PC-3 (cell line): ENCODE data around the gene NRL.

Experiments
- CTCF ChIP-seq: fragments of 300-600 bp; sonication (generic); conservative IDR thresholded peaks from 2 replicates; pipeline ENCODE4 v1.5.1; 2017; ENCODE audit warnings: antibody characterized with exemption, low read depth, mild to moderate bottlenecking, low read length
- EZH2phosphoT487 ChIP-seq: fragments of 300-600 bp; sonication (generic); IDR thresholded peaks from 2 replicates; pipeline ENCODE4 v1.6.1; 2018; ENCODE audit warnings: mild to moderate bottlenecking, antibody characterized with exemption, low read length, borderline replicate concordance

GRCh38 chr14:24110060-24110459, 4.7 kb downstream of the NRL start:
- TF ChIP-seq EZH2phosphoT487 (no peak), CTCF (no peak)
